Fibroblast of lung (primary cell): ENCODE results near the gene ZFAND2B. TPM values are rescaled to one million over a fixed set of nuclear protein-coding genes. Genes with fewer than 3 reads are reported as not detected.

Source experiments
- DNase-seq, 2 donors: peaks; one replicate each; pipeline versions ENCODE4 v3.0.0 to v3.0.0-alpha.2; 2010; ENCODE audit warnings: low read depth in 2 of 2
- H2AFZ ChIP-seq: 2 replicates; pipeline ENCODE4 v1.5.1; 2012; ENCODE audit warnings: low read length, control low read depth, inconsistent platforms
- H3K27ac ChIP-seq: 2 replicates; pipeline ENCODE4 v1.5.1; 2011; ENCODE audit warnings: low read length, control low read depth; ENCODE audit not compliant: insufficient read depth
- H3K27me3 ChIP-seq: 2 replicates; pipeline ENCODE4 v1.5.1; 2011; ENCODE audit warnings: mild to moderate bottlenecking, low read length; ENCODE audit not compliant: control insufficient read depth, insufficient read depth
- H3K36me3 ChIP-seq: 2 replicates; pipeline ENCODE4 v1.5.1; 2011; ENCODE audit warnings: low read length; ENCODE audit not compliant: control insufficient read depth, insufficient read depth
- H3K4me1 ChIP-seq: 2 replicates; pipeline ENCODE4 v1.5.1; 2011; ENCODE audit warnings: low read length; ENCODE audit not compliant: control insufficient read depth, insufficient read depth; ENCODE audit errors: extremely low read depth
- H3K4me2 ChIP-seq: 2 replicates; pipeline ENCODE4 v1.5.1; 2011; ENCODE audit warnings: low read length, control low read depth; ENCODE audit not compliant: insufficient read depth; ENCODE audit errors: extremely low read depth
- H3K4me3 ChIP-seq, 4 experiments: fragments of 200-600 bp in 1 of 4; sonication (generic) in 1 of 4; replicated peaks in 1 of 4; 2 replicates each; pipeline ENCODE4 v1.5.1; 2011 to 2016; ENCODE audit warnings: low read length in 4 of 4, low read depth in 3 of 4, mild to moderate bottlenecking in 3 of 4, control low read depth in 2 of 4, inconsistent platforms in 1 of 4, mixed read lengths in 1 of 4; ENCODE audit not compliant: insufficient read depth in 1 of 4; ENCODE audit errors: control extremely low read depth in 1 of 4
- H3K79me2 ChIP-seq: 2 replicates; pipeline ENCODE4 v1.5.1; 2012; ENCODE audit warnings: mild to moderate bottlenecking, low read length, inconsistent platforms; ENCODE audit not compliant: control insufficient read depth, insufficient read depth
- H3K9ac ChIP-seq: 2 replicates; pipeline ENCODE4 v1.5.1; 2011; ENCODE audit warnings: mild to moderate bottlenecking, low read length, control low read depth; ENCODE audit not compliant: insufficient read depth
- H3K9me3 ChIP-seq: 2 replicates; pipeline ENCODE4 v1.5.1; 2012; ENCODE audit warnings: low read depth, low read length; ENCODE audit not compliant: control insufficient read depth, insufficient read depth
- H4K20me1 ChIP-seq: 2 replicates; pipeline ENCODE4 v1.5.1; 2011; ENCODE audit warnings: low read length; ENCODE audit not compliant: control insufficient read depth, insufficient read depth; ENCODE audit errors: extremely low read depth
- EZH2 ChIP-seq: IDR thresholded peaks from 2 replicates; pipeline ENCODE4 v1.5.1; 2012; ENCODE audit warnings: low read length, control low read depth, mild to moderate bottlenecking; ENCODE audit errors: missing control alignments
- polyA plus RNA-seq, 2 donors: library from polyadenylated mRNA; depleted of rRNA in 1 of 2; stranded (reverse) in 1 of 2; unstranded in 1 of 2; fragments of >200 nt; gene quantifications; 2 replicates each; pipeline ENCODE4 v1.2.1, GENCODE V29; 2011 to 2012; ENCODE audit warnings: missing spikeins in 1 of 2
- total RNA-seq: library from RNA; depleted of rRNA; stranded (reverse); fragments of >200 nt; gene quantifications from 2 replicates; pipeline ENCODE4 v1.2.1, GENCODE V29; 2014
- TF ChIP-seq, protein P1 (sequence below), 2 donors: IDR thresholded peaks in 1 of 2; conservative IDR thresholded peaks in 1 of 2; 1 replicate in 1 of 2; 2 replicates in 1 of 2; pipeline ENCODE4 v1.5.1; 2011 to 2012; ENCODE audit warnings: low read length in 2 of 2, control low read depth in 1 of 2, inconsistent platforms in 1 of 2, low read depth in 1 of 2, mild to moderate bottlenecking in 1 of 2

The ZFAND2B gene
- total and polyA plus RNA-seq, 2 donors (not counting 1 experiment from before 2014, with no cell fraction given): 26.8 to 40.0 TPM

DNA sequence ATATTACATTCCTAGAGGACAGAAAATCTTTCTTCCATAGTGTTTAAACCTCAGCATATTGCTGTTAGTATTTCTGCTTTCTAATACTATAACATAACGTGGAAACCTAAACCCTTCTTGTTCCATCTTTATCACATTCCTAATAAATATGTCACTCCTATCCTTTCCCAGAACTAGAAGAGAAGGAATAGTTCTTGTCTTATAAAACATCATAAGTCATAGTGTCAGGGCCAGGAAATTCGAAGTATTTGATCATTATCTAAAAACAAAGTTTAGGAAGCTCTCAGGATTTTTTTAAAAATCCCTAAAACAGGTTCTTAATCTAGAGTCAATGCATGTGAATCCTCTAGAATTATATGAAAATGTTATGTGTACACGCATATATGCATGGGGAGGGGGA lies 48.0 kb upstream of the ZFAND2B start:
- Histone ChIP-seq H2AFZ (no peak overlapping the region), H3K4me3 (no peak overlapping the region), H3K4me1 (peaks cover 4% of the 10 kb centered on the region), H3K4me2 (no peak overlapping the region), H4K20me1 (no peaks in the 10 kb centered on the region), H3K27ac (no peak overlapping the region), H3K79me2 (no peaks in the 10 kb centered on the region), H3K36me3 (no peaks in the 10 kb centered on the region), H3K27me3 (no peaks in the 10 kb centered on the region), H3K9ac (no peak overlapping the region), H3K9me3 (no peaks in the 10 kb centered on the region)
- TF ChIP-seq, protein P1, sequence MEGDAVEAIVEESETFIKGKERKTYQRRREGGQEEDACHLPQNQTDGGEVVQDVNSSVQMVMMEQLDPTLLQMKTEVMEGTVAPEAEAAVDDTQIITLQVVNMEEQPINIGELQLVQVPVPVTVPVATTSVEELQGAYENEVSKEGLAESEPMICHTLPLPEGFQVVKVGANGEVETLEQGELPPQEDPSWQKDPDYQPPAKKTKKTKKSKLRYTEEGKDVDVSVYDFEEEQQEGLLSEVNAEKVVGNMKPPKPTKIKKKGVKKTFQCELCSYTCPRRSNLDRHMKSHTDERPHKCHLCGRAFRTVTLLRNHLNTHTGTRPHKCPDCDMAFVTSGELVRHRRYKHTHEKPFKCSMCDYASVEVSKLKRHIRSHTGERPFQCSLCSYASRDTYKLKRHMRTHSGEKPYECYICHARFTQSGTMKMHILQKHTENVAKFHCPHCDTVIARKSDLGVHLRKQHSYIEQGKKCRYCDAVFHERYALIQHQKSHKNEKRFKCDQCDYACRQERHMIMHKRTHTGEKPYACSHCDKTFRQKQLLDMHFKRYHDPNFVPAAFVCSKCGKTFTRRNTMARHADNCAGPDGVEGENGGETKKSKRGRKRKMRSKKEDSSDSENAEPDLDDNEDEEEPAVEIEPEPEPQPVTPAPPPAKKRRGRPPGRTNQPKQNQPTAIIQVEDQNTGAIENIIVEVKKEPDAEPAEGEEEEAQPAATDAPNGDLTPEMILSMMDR (conservative IDR thresholded peaks at IDR 0.05 in 1 of 2, IDR thresholded peaks at IDR 0.05 in 1 of 2; ENCODE audit: low read depth in 1 of 2, low read length in 2 of 2): no peak
- TF ChIP-seq EZH2: no peak
- peak in 1 of 2 donors; percentile 24 for DNase-seq

DNA sequence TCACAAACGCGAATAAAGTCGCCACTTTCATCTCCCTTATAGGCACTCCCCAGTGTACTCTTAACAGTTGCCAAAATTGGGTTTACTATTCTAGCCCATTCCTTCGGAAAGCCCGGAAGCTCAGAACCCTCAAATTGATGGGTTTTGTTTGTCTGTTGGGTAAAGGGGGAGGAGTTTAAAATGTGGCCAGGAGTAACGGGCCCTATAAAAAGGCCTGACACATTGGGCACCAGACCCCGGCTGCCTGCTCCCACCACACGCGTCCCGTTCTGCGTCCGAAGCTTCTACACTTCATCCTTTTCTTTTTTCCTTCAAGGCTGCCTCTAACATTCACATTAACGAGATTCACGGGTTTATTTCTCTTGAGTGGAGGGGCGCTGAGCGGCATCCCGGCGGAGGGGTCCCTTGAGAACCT lies 46.8 kb upstream of the ZFAND2B start:
- no peak for DNase-seq
- Histone ChIP-seq H3K27ac (peak overlapping the region; percentile 19), H4K20me1 (no peaks in the 10 kb centered on the region), H3K27me3 (no peaks in the 10 kb centered on the region), H3K4me2 (peak overlapping the region; percentile 93), H3K36me3 (no peaks in the 10 kb centered on the region), H3K9ac (no peak overlapping the region), H2AFZ (peak overlapping the region; percentile 76), H3K79me2 (no peaks in the 10 kb centered on the region), H3K4me1 (peaks cover 4% of the 10 kb centered on the region), H3K9me3 (no peaks in the 10 kb centered on the region), H3K4me3 (peak overlapping the region; percentile 50 to 79 (median 63))
- TF ChIP-seq, protein P1 (conservative IDR thresholded peaks at IDR 0.05 in 1 of 2, IDR thresholded peaks at IDR 0.05 in 1 of 2; ENCODE audit: low read depth in 1 of 2, low read length in 2 of 2): no peak
- no peak for TF ChIP-seq EZH2

DNA sequence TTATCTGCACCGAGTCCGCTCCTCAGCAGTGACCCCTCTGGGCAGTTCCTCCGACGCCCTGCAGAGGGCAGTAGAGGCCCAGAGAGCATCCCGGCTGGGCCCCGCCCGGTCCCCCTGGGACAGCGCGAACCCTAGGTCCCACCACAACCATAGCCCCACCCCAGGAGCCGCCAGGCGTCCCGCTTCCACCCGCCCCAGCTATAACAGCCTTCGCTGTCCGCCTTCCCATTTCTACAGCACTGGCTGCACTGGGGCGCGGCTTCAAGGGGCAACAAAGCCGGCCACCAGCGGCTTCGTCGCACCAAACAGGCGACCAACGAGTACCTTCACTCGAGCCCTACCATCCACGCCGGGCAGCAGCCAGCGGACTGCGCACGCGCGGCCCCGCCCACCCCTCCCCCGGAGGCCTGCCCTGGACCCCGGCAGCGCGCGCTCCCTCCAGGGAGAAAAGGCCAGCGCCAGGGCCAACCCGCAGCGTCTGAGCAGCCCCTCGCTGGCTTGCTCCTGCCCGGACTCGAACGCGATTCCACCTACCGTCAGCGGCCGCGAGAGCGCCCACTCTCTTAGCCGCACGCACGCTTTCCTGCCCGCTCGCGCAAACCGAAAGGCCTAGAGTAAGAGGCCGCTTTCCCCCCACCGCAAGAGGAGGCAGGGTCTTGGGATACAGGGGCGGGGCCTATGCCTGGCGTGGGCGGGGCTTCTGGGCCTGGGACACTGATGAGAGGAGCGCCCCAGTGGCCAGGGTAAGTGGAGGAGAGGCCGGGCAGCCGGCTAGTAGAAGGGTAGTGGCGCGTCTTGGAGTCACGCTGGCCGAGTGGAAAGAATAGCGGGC lies 46.2 kb upstream of the ZFAND2B start, which contains the start of gene NHEJ1:
Gene NHEJ1, minus strand, starts transcription at position 630 of the 832 bp plus-strand sequence. CDS start 2,453 bp downstream, outside the sequence.
- Histone ChIP-seq H3K27me3 (no peaks in the 10 kb centered on the region), H3K4me3 (peak within 1 kb of the TSS; percentile 54 to 79 (median 64)), H3K9me3 (no peaks in the 10 kb centered on the region), H2AFZ (peak within 1 kb of the TSS; percentile 96), H3K4me1 (peaks cover 4% of the 10 kb centered on the region), H4K20me1 (no peaks in the 10 kb centered on the region), H3K27ac (peak within 1 kb of the TSS; percentile 71), H3K79me2 (no peaks in the 10 kb centered on the region), H3K36me3 (no peaks in the 10 kb centered on the region), H3K4me2 (peak within 1 kb of the TSS; percentile 93), H3K9ac (peak within 1 kb of the TSS; percentile 83)
- DNase-seq: peak; percentile 90 to 95
- TF ChIP-seq EZH2: no peak
- TF ChIP-seq, protein P1 (conservative IDR thresholded peaks at IDR 0.05 in 1 of 2, IDR thresholded peaks at IDR 0.05 in 1 of 2; ENCODE audit: low read depth in 1 of 2, low read length in 2 of 2): peak; percentile 94 to 95
